Erythroblast (primary cell): ENCODE results near the gene EIF6.

Source experiments
- GATA1 ChIP-seq: IDR thresholded peaks from 2 replicates; pipeline ENCODE4 v1.6.1; 2011; ENCODE audit warnings: low read depth, mild to moderate bottlenecking, control low read depth, low read length, moderate library complexity
- POLR2A ChIP-seq: IDR thresholded peaks from 2 replicates; pipeline ENCODE4 v1.6.1; 2011; ENCODE audit warnings: mild to moderate bottlenecking, low read length

DNA sequence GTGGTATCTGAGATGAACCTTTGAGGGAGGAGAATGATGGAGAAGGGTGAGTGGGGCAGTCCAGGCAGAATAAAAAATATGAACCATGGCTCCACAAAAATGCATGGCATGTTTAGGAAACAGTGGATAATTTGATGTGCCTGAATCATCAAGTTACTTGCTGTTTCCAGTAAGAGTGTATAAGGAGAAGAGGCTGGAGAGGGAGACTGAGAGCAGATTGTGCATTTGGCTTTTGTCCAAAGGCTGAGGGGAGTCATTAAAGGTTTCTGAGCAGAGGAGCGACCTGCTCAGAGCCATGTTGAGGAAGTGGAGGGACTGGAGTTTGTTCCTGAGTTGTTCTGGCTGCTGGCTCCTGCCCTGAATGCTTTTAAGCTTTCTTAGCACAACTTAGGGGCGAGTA, 52.0 kb downstream of the EIF6 start:
- TF ChIP-seq POLR2A = no peak
- TF ChIP-seq GATA1 = no peak
